PC-9 (cell line): Measurements from ENCODE around the gene SLC22A3.

Source experiments
- CTCF ChIP-seq: fragments of 200-600 bp; sonication (generic); conservative IDR thresholded peaks from 2 replicates; pipeline ENCODE4 v1.6.1; 2017; ENCODE audit warnings: mixed run types, antibody characterized with exemption, mild to moderate bottlenecking, moderate library complexity
- EZH2 ChIP-seq: fragments of 200-600 bp; sonication (generic); IDR thresholded peaks from 2 replicates; pipeline ENCODE4 v1.8.0; 2017; ENCODE audit warnings: antibody characterized with exemption, low read depth

- no peak for TF ChIP-seq CTCF
- TF ChIP-seq EZH2: no peak
These were observed 28.3 kb downstream of the SLC22A3 start for GRCh38 chr6:160376445-160376844.
